CD14-positive monocyte (primary cell): ENCODE results near the gene STK38L. TPM values are rescaled to one million over a fixed set of nuclear protein-coding genes. Genes with fewer than 3 reads are reported as not detected.

Experiments used
- DNase-seq, 3 donors: peaks; one replicate each; pipeline ENCODE4 v3.0.0-alpha.2; 2011 to 2022
- H2AFZ ChIP-seq: 2 replicates; pipeline ENCODE4 v1.6.0; 2012; ENCODE audit warnings: mild to moderate bottlenecking, low read depth, low read length, inconsistent platforms; ENCODE audit not compliant: insufficient read depth, poor library complexity, severe bottlenecking
- H3K27ac ChIP-seq, 2 donors: 1 replicate in 1 of 2; 2 replicates in 1 of 2; pipeline ENCODE4 v1.5.1; 2012 to 2013; ENCODE audit warnings: low read length in 2 of 2, control low read depth in 1 of 2, inconsistent platforms in 1 of 2, low read depth in 1 of 2, mild to moderate bottlenecking in 1 of 2
- H3K27me3 ChIP-seq, 2 donors: one replicate each; pipeline versions ENCODE4 v1.6.0 to v1.6.1; 2011 to 2013; ENCODE audit warnings: low read length in 2 of 2; ENCODE audit not compliant: control insufficient read depth in 2 of 2, insufficient read depth in 2 of 2
- H3K36me3 ChIP-seq, 2 donors: replicated peaks in 1 of 2; 1 replicate in 1 of 2; 2 replicates in 1 of 2; pipeline versions ENCODE4 v1.5.1 to v1.6.1; 2012 to 2013; ENCODE audit warnings: low read length in 2 of 2, control low read depth in 1 of 2, inconsistent platforms in 1 of 2, mild to moderate bottlenecking in 1 of 2; ENCODE audit not compliant: insufficient read depth in 2 of 2, control insufficient read depth in 1 of 2
- H3K4me1 ChIP-seq, 2 donors: 1 replicate in 1 of 2; 2 replicates in 1 of 2; pipeline versions ENCODE4 v1.5.1 to v1.6.1; 2012 to 2013; ENCODE audit warnings: low read length in 2 of 2, control low read depth in 1 of 2, inconsistent platforms in 1 of 2, mild to moderate bottlenecking in 1 of 2, moderate library complexity in 1 of 2; ENCODE audit not compliant: insufficient read depth in 2 of 2, control insufficient read depth in 1 of 2
- H3K4me2 ChIP-seq: replicated peaks from 2 replicates; pipeline ENCODE3; 2012; ENCODE audit warnings: low read length, moderate library complexity, mild to moderate bottlenecking; ENCODE audit not compliant: poor library complexity, severe bottlenecking; ENCODE audit errors: extremely low read depth
- H3K4me3 ChIP-seq, 3 experiments: fragments of 200-600 bp in 1 of 3; sonication (generic) in 1 of 3; replicated peaks in 1 of 3; 1 replicate in 2 of 3; 2 replicates in 1 of 3; pipeline ENCODE4 v1.5.1; 2011 to 2013; ENCODE audit warnings: low read length in 3 of 3, mild to moderate bottlenecking in 3 of 3, control low read depth in 2 of 3, low read depth in 2 of 3, inconsistent platforms in 1 of 3, moderate library complexity in 1 of 3
- H3K79me2 ChIP-seq: 2 replicates; pipeline ENCODE4 v1.6.0; 2012; ENCODE audit warnings: mild to moderate bottlenecking, control low read depth, inconsistent platforms, low read length, moderate library complexity; ENCODE audit not compliant: insufficient read depth
- H3K9ac ChIP-seq: 2 replicates; pipeline ENCODE4 v1.6.0; 2017; ENCODE audit warnings: low read length, mild to moderate bottlenecking; ENCODE audit not compliant: insufficient read depth, poor library complexity, severe bottlenecking
- H3K9me3 ChIP-seq, 2 donors: replicated peaks in 1 of 2; 1 replicate in 1 of 2; 2 replicates in 1 of 2; pipeline versions ENCODE4 v1.5.1 to v1.6.1; 2012 to 2013; ENCODE audit warnings: low read length in 2 of 2, control low read depth in 1 of 2; ENCODE audit not compliant: control insufficient read depth in 1 of 2, insufficient read depth in 1 of 2
- H4K20me1 ChIP-seq: 2 replicates; pipeline ENCODE4 v1.6.0; 2012; ENCODE audit warnings: mild to moderate bottlenecking, low read length, control low read depth, moderate library complexity; ENCODE audit not compliant: insufficient read depth
- H3K27ac Mint-ChIP-seq, 7 donors: one replicate each; pipeline ENCODE4 v1.8.0; 2020; ENCODE audit warnings: mild to moderate bottlenecking in 7 of 7, mixed read lengths in 7 of 7, moderate library complexity in 6 of 7, inconsistent platforms in 2 of 7
- H3K27me3 Mint-ChIP-seq, 3 donors: one replicate each; pipeline ENCODE4 v1.8.0; 2021 to 2022; ENCODE audit warnings: low read depth in 3 of 3, mild to moderate bottlenecking in 3 of 3, mixed read lengths in 3 of 3, moderate library complexity in 3 of 3, inconsistent platforms in 1 of 3
- H3K36me3 Mint-ChIP-seq, 2 donors: one replicate each; pipeline ENCODE4 v1.8.0; 2020; ENCODE audit warnings: mixed read lengths in 2 of 2, inconsistent platforms in 1 of 2, mild to moderate bottlenecking in 1 of 2
- H3K4me1 Mint-ChIP-seq: one replicate; pipeline ENCODE4 v1.8.0; 2020; ENCODE audit warnings: mild to moderate bottlenecking, mixed read lengths
- H3K4me3 Mint-ChIP-seq, 2 donors: one replicate each; pipeline ENCODE4 v1.8.0; 2020; ENCODE audit warnings: mild to moderate bottlenecking in 2 of 2, mixed read lengths in 2 of 2, moderate library complexity in 1 of 2
- H3K9me3 Mint-ChIP-seq, 7 donors: one replicate each; pipeline ENCODE4 v1.8.0; 2020 to 2022; ENCODE audit warnings: mixed read lengths in 7 of 7, mild to moderate bottlenecking in 6 of 7, moderate library complexity in 6 of 7, inconsistent platforms in 2 of 7
- WGBS: methylation state at CpG from one replicate; pipeline ENCODE4 v1.1.5; 2013; ENCODE audit warnings: missing lambda C conversion rate; ENCODE audit not compliant: insufficient coverage; 5-methylcytosine and 5-hydroxymethylcytosine counted together
- intact Hi-C, 2 donors: fragments of 100-400 bp; cut with micrococcal nuclease; formaldehyde crosslinking; loops; one replicate each; pipeline versions ENCODE4 v1.15.0 to v1.15.1; 2023
- polyA plus RNA-seq, 3 donors: library from polyadenylated mRNA; depleted of rRNA in 1 of 3; unstranded in 2 of 3; stranded (reverse) in 1 of 3; fragments of 300-500 nt in 2 of 3; fragments of >200 nt in 1 of 3; fragmentation: Illumina TruSeq in 2 of 3; gene quantifications; 1 replicate in 2 of 3; 2 replicates in 1 of 3; pipeline ENCODE4 v1.2.3, GENCODE V29; 2012 to 2021
- TF ChIP-seq, protein P1 (sequence below): fragments of 200-600 bp; IDR thresholded peaks from one replicate; pipeline ENCODE4 v1.8.0; 2022; ENCODE audit warnings: antibody characterized with exemption, mild to moderate bottlenecking

STK38L gene
- polyA plus RNA-seq, 3 donors = 20.0 to 29.5 (median 20.5) TPM

DNA sequence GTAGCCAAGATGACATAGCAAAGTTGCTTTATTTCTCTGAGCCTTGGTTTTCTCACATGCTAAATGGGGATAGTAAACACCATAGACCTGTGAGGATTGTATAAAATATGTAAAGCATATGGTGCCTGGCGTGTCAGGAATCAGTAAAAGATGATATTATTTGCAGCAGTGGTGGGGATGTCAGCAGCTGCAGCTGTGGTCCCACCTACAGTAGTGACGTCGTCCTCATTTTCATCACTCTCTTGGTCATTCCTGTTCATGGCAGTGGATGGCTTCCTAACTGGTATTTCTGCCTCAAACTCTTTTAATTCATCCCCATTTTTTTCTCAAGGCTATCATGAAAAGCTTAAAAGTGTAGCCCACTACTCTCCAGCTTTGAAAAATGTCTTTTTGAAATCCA lies 100.7 kb downstream of the STK38L start:
- no peaks in the 10 kb centered on the region for H4K20me1 ChIP-seq
- no peaks in the 10 kb centered on the region for H3K36me3 ChIP-seq
- H3K27ac ChIP-seq = no peak overlapping the region
- TF ChIP-seq, protein P1, sequence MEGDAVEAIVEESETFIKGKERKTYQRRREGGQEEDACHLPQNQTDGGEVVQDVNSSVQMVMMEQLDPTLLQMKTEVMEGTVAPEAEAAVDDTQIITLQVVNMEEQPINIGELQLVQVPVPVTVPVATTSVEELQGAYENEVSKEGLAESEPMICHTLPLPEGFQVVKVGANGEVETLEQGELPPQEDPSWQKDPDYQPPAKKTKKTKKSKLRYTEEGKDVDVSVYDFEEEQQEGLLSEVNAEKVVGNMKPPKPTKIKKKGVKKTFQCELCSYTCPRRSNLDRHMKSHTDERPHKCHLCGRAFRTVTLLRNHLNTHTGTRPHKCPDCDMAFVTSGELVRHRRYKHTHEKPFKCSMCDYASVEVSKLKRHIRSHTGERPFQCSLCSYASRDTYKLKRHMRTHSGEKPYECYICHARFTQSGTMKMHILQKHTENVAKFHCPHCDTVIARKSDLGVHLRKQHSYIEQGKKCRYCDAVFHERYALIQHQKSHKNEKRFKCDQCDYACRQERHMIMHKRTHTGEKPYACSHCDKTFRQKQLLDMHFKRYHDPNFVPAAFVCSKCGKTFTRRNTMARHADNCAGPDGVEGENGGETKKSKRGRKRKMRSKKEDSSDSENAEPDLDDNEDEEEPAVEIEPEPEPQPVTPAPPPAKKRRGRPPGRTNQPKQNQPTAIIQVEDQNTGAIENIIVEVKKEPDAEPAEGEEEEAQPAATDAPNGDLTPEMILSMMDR = no peak
- H3K4me1 ChIP-seq = no peaks in the 10 kb centered on the region
- H3K4me2 ChIP-seq = no peak overlapping the region
- intact Hi-C loops = no loop called here
- H3K4me3 Mint-ChIP-seq = no peak overlapping the region
- no peaks in the 10 kb centered on the region for H3K36me3 Mint-ChIP-seq
- no peak for DNase-seq
- peaks cover 0 to 2% (median 2%) of the 10 kb centered on the region in 3 donors for H3K27me3 Mint-ChIP-seq
- no peaks in the 10 kb centered on the region for H3K9me3 Mint-ChIP-seq
- H3K4me1 Mint-ChIP-seq = peaks cover 3% of the 10 kb centered on the region
- H3K9ac ChIP-seq = no peak overlapping the region
- no peaks in the 10 kb centered on the region for H3K79me2 ChIP-seq
- H2AFZ ChIP-seq = no peak overlapping the region
- WGBS = 80% methylated on average over 1 of the region's 3 CpGs
- H3K9me3 ChIP-seq = no peaks in the 10 kb centered on the region
- no peak overlapping the region for H3K4me3 ChIP-seq
- no peak overlapping the region for H3K27ac Mint-ChIP-seq
- no peaks in the 10 kb centered on the region for H3K27me3 ChIP-seq

DNA sequence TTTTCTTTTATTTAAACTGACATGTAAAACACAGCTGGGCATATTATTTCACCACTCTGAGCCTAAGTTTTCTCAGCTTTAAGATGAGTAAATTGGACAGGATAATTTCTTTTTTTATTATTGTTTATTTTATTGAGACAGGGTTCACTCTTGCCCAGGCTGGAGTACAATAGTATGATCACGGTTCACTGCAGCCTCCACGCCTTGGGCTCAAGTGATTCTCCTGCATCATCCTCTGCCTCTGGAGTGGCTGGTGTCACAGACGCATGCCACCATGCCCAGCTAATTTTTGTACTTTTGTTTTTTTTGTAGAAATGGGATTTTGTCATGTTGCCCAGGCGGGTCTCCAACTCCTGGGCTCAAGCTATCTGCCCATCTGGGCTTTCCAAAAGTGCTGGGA lies 101.3 kb downstream of the STK38L start:
- WGBS = 100% methylated on average over 2 of the region's 4 CpGs

More for the DNA sequence above, 101.3 kb downstream of the STK38L start:
- Mint-ChIP-seq H3K4me1 (peaks cover 3% of the 10 kb centered on the region), H3K9me3 (no peaks in the 10 kb centered on the region), H3K4me3 (no peak overlapping the region), H3K36me3 (no peaks in the 10 kb centered on the region), H3K27ac (no peak overlapping the region), H3K27me3 (peaks cover 0 to 2% (median 2%) of the 10 kb centered on the region in 3 donors)
- no peak overlapping the region for H3K4me3 ChIP-seq
- H3K27me3 ChIP-seq = no peaks in the 10 kb centered on the region
- H3K4me2 ChIP-seq = no peak overlapping the region
- TF ChIP-seq, protein P1 = no peak
- intact Hi-C loops = no loop called here
- H3K79me2 ChIP-seq = no peaks in the 10 kb centered on the region
- H3K9ac ChIP-seq = no peak overlapping the region
- no peaks in the 10 kb centered on the region for H4K20me1 ChIP-seq
- no peaks in the 10 kb centered on the region for H3K36me3 ChIP-seq
- H3K27ac ChIP-seq = no peak overlapping the region
- no peak overlapping the region for H2AFZ ChIP-seq
- H3K4me1 ChIP-seq = no peaks in the 10 kb centered on the region
- DNase-seq = no peak
- H3K9me3 ChIP-seq = no peaks in the 10 kb centered on the region
